ENCODE measurements around the gene HES1. TPM values are rescaled to one million over a fixed set of nuclear protein-coding genes. Genes with fewer than 3 reads are reported as not detected.

Gene HES1
- total and polyA plus RNA-seq, 4 donors = 5.3 to 12.5 (median 9.0) TPM

- TF ChIP-seq CTCF (IDR thresholded peaks at IDR 0.05; ENCODE audit: low read depth, low read length, missing input control) (no peak), HNF4G (IDR thresholded peaks at IDR 0.05) (no peak), ATF3 (IDR thresholded peaks at IDR 0.05) (peak; percentile 85), JUND (IDR thresholded peaks at IDR 0.05) (peak; percentile 94 to 96), EGR1 (IDR thresholded peaks at IDR 0.05; ENCODE audit: low read depth in 2 of 2) (peak in 1 of 2 donors; percentile 57)
These were observed 23.5 kb upstream of the HES1 start (continued) for GRCh38 chr3:194112120-194113106.

- TF ChIP-seq YY1 (IDR thresholded peaks at IDR 0.05) (no peak), TAF1 (conservative IDR thresholded peaks at IDR 0.05) (no peak), HNF4G (IDR thresholded peaks at IDR 0.05) (no peak), ATF3 (IDR thresholded peaks at IDR 0.05) (no peak)
- 80% methylated on average over 7 of the region's 7 CpGs for WGBS
- no peak overlapping the region for H3K9ac ChIP-seq (ENCODE audit: low read depth in 1 of 2, low read length in 2 of 2)
- H3K9me3 ChIP-seq (ENCODE audit: control insufficient read depth in 4 of 4, low read length in 3 of 4) = no peaks in the 10 kb centered on the region
- H3K36me3 ChIP-seq (ENCODE audit: control insufficient read depth in 4 of 4, insufficient read depth in 3 of 4, low read depth in 1 of 4, low read length in 3 of 4) = no peaks in the 10 kb centered on the region
- H3K27ac ChIP-seq (ENCODE audit: low read depth in 1 of 2, low read length in 2 of 2) = no peak overlapping the region
- peaks cover 1 to 35% (median 20%) of the 10 kb centered on the region in 4 donors for H3K4me1 ChIP-seq (ENCODE audit: control insufficient read depth in 4 of 4, insufficient read depth in 4 of 4, low read length in 3 of 4)
- DNase-seq (ENCODE audit: low spot score) = no peak
- no peak overlapping the region for H3K4me3 ChIP-seq (ENCODE audit: low read depth in 1 of 3, low read length in 3 of 3)
- H3K27me3 ChIP-seq (ENCODE audit: control insufficient read depth in 4 of 4, insufficient read depth in 4 of 4, low read length in 3 of 4) = no peaks in the 10 kb centered on the region
These were observed 21.8 kb upstream of the HES1 start for GRCh38 chr3:194114123-194114522.

- no peaks in the 10 kb centered on the region for H3K27me3 ChIP-seq (ENCODE audit: control insufficient read depth in 4 of 4, insufficient read depth in 4 of 4, low read length in 3 of 4)
- TF ChIP-seq, protein P1, sequence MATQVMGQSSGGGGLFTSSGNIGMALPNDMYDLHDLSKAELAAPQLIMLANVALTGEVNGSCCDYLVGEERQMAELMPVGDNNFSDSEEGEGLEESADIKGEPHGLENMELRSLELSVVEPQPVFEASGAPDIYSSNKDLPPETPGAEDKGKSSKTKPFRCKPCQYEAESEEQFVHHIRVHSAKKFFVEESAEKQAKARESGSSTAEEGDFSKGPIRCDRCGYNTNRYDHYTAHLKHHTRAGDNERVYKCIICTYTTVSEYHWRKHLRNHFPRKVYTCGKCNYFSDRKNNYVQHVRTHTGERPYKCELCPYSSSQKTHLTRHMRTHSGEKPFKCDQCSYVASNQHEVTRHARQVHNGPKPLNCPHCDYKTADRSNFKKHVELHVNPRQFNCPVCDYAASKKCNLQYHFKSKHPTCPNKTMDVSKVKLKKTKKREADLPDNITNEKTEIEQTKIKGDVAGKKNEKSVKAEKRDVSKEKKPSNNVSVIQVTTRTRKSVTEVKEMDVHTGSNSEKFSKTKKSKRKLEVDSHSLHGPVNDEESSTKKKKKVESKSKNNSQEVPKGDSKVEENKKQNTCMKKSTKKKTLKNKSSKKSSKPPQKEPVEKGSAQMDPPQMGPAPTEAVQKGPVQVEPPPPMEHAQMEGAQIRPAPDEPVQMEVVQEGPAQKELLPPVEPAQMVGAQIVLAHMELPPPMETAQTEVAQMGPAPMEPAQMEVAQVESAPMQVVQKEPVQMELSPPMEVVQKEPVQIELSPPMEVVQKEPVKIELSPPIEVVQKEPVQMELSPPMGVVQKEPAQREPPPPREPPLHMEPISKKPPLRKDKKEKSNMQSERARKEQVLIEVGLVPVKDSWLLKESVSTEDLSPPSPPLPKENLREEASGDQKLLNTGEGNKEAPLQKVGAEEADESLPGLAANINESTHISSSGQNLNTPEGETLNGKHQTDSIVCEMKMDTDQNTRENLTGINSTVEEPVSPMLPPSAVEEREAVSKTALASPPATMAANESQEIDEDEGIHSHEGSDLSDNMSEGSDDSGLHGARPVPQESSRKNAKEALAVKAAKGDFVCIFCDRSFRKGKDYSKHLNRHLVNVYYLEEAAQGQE (IDR thresholded peaks at IDR 0.05) = no peak
- TF ChIP-seq HNF4A (conservative IDR thresholded peaks at IDR 0.05) (peak in 1 of 2 donors; percentile 17), TAF1 (conservative IDR thresholded peaks at IDR 0.05) (no peak), NR2F2 (IDR thresholded peaks at IDR 0.05) (no peak), GABPA (IDR thresholded peaks at IDR 0.05 in 1 of 2, conservative IDR thresholded peaks at IDR 0.05 in 1 of 2) (no peak), FOXA1 (IDR thresholded peaks at IDR 0.05) (no peak), RAD21 (IDR thresholded peaks at IDR 0.05) (peak in 1 of 2 donors; percentile 34), RXRA (IDR thresholded peaks at IDR 0.05) (peak in 1 of 2 donors; percentile 21), SP1 (IDR thresholded peaks at IDR 0.05) (no peak), ATF3 (IDR thresholded peaks at IDR 0.05) (no peak)
- H3K4me1 ChIP-seq (ENCODE audit: control insufficient read depth in 4 of 4, insufficient read depth in 4 of 4, low read length in 3 of 4) = peaks cover 0 to 24% (median 14%) of the 10 kb centered on the region in 4 donors
- no peaks in the 10 kb centered on the region for H3K36me3 ChIP-seq (ENCODE audit: control insufficient read depth in 4 of 4, insufficient read depth in 3 of 4, low read depth in 1 of 4, low read length in 3 of 4)
- H3K27ac ChIP-seq (ENCODE audit: low read depth in 1 of 2, low read length in 2 of 2) = peak overlapping the region in 1 of 2 donors; percentile 28
- H3K9ac ChIP-seq (ENCODE audit: low read depth in 1 of 2, low read length in 2 of 2) = no peak overlapping the region
- 37% methylated on average over 12 of the region's 12 CpGs for WGBS
- peak; percentile 60 for DNase-seq (ENCODE audit: low spot score)
- H3K4me3 ChIP-seq (ENCODE audit: low read depth in 1 of 3, low read length in 3 of 3) = no peak overlapping the region
- no peaks in the 10 kb centered on the region for H3K9me3 ChIP-seq (ENCODE audit: control insufficient read depth in 4 of 4, low read length in 3 of 4)
These were observed 18.7 kb upstream of the HES1 start for GRCh38 chr3:194117104-194117845.
